HL-60 (cell line): ENCODE results near the gene IRF5.

ENCODE experiments used
- TF ChIP-seq, protein P1 (sequence below): IDR thresholded peaks from one replicate; pipeline ENCODE4 v1.5.1; 2011; ENCODE audit warnings: low read length, control low read depth, inconsistent platforms; ENCODE audit not compliant: insufficient read depth
- TF ChIP-seq, protein P2 (sequence below): IDR thresholded peaks from 2 replicates; pipeline ENCODE4 v1.6.1; 2012; ENCODE audit warnings: low read depth; ENCODE audit not compliant: insufficient replicate concordance

DNA sequence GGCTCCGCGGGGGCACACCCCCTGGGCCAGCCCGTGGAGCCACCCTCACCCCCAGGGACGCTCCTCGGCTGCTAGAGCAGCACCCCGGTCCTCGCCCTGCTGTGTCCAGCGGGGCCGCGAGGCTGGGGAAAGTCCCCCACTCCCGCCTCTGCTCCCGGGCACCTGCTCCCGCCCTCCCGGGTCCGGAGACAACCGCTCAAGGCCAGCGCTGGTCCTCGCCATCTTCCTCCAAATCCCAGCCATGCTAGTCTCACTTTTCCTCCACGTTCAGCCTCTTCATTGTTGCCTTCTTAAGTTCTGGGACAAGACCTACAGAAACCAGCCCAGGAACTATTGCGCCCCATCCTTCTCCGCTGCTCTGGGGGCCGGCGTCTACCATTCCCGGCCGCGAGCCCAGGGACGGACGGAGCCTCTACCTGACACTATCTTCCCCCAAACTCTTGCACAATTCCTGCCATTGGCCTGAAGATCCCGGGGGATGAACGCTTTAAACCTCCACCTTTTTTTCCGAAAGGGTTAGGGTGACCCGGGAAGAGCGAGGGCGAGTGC is 22.4 kb upstream of the IRF5 start:
- TF ChIP-seq, protein P1, sequence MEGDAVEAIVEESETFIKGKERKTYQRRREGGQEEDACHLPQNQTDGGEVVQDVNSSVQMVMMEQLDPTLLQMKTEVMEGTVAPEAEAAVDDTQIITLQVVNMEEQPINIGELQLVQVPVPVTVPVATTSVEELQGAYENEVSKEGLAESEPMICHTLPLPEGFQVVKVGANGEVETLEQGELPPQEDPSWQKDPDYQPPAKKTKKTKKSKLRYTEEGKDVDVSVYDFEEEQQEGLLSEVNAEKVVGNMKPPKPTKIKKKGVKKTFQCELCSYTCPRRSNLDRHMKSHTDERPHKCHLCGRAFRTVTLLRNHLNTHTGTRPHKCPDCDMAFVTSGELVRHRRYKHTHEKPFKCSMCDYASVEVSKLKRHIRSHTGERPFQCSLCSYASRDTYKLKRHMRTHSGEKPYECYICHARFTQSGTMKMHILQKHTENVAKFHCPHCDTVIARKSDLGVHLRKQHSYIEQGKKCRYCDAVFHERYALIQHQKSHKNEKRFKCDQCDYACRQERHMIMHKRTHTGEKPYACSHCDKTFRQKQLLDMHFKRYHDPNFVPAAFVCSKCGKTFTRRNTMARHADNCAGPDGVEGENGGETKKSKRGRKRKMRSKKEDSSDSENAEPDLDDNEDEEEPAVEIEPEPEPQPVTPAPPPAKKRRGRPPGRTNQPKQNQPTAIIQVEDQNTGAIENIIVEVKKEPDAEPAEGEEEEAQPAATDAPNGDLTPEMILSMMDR, result no peak
- TF ChIP-seq, protein P2, sequence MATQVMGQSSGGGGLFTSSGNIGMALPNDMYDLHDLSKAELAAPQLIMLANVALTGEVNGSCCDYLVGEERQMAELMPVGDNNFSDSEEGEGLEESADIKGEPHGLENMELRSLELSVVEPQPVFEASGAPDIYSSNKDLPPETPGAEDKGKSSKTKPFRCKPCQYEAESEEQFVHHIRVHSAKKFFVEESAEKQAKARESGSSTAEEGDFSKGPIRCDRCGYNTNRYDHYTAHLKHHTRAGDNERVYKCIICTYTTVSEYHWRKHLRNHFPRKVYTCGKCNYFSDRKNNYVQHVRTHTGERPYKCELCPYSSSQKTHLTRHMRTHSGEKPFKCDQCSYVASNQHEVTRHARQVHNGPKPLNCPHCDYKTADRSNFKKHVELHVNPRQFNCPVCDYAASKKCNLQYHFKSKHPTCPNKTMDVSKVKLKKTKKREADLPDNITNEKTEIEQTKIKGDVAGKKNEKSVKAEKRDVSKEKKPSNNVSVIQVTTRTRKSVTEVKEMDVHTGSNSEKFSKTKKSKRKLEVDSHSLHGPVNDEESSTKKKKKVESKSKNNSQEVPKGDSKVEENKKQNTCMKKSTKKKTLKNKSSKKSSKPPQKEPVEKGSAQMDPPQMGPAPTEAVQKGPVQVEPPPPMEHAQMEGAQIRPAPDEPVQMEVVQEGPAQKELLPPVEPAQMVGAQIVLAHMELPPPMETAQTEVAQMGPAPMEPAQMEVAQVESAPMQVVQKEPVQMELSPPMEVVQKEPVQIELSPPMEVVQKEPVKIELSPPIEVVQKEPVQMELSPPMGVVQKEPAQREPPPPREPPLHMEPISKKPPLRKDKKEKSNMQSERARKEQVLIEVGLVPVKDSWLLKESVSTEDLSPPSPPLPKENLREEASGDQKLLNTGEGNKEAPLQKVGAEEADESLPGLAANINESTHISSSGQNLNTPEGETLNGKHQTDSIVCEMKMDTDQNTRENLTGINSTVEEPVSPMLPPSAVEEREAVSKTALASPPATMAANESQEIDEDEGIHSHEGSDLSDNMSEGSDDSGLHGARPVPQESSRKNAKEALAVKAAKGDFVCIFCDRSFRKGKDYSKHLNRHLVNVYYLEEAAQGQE, result no peak
